GF-D8 (cell line): ENCODE results near the gene TBC1D22A.

ENCODE experiments used
- DNase-seq: peaks from one replicate; lab custom pipeline; 2025; lab: John Stamatoyannopoulos, UW

The TBC1D22A gene

GRCh38 chr22:47032956-47033647 is 270.7 kb downstream of the TBC1D22A start:
- no peak for DNase-seq

- DNase-seq = no peak
These were observed 271.2 kb downstream of the TBC1D22A start for GRCh38 chr22:47033648-47034000.

GRCh38 chr22:47034076-47034808 is 271.8 kb downstream of the TBC1D22A start:
- DNase-seq = no peak

- no peak for DNase-seq
These were observed 272.5 kb downstream of the TBC1D22A start for GRCh38 chr22:47034905-47035419.

- no peak for DNase-seq
These were observed 273.0 kb downstream of the TBC1D22A start for GRCh38 chr22:47035425-47035881.

GRCh38 chr22:47036352-47036751 is 273.9 kb downstream of the TBC1D22A start:
- no peak for DNase-seq

GRCh38 chr22:47036936-47037485 is 274.6 kb downstream of the TBC1D22A start:
- DNase-seq = no peak

GRCh38 chr22:47038206-47038835 is 275.9 kb downstream of the TBC1D22A start:
- DNase-seq = no peak

- DNase-seq = no peak
These were observed 276.9 kb downstream of the TBC1D22A start for GRCh38 chr22:47039356-47039755.

- no peak for DNase-seq
These were observed 278.2 kb downstream of the TBC1D22A start for GRCh38 chr22:47040486-47041270.

GRCh38 chr22:47041271-47042115 is 279.0 kb downstream of the TBC1D22A start:
- no peak for DNase-seq

- no peak for DNase-seq
These were observed 279.8 kb downstream of the TBC1D22A start for GRCh38 chr22:47042116-47042825.

GRCh38 chr22:47042861-47043496 is 280.5 kb downstream of the TBC1D22A start:
- DNase-seq = no peak

- DNase-seq = peak; percentile 34
These were observed 281.6 kb downstream of the TBC1D22A start for GRCh38 chr22:47043835-47044721.

GRCh38 chr22:47044722-47045535 is 282.5 kb downstream of the TBC1D22A start:
- no peak for DNase-seq

- DNase-seq = no peak
These were observed 283.4 kb downstream of the TBC1D22A start for GRCh38 chr22:47045691-47046410.
